Anterior cingulate cortex (tissue), 58 donors: ENCODE results near the gene MRPL52.
"Not testable (repeated sequence)": the region's sequence is repeated elsewhere in the genome, so short reads cannot be mapped to it uniquely, and the experiment has no call there.

ENCODE experiments used
- DNase-seq, 58 donors: peaks; one replicate each; lab custom pipeline; 2025; lab: John Stamatoyannopoulos, UW

Gene MRPL52

DNA sequence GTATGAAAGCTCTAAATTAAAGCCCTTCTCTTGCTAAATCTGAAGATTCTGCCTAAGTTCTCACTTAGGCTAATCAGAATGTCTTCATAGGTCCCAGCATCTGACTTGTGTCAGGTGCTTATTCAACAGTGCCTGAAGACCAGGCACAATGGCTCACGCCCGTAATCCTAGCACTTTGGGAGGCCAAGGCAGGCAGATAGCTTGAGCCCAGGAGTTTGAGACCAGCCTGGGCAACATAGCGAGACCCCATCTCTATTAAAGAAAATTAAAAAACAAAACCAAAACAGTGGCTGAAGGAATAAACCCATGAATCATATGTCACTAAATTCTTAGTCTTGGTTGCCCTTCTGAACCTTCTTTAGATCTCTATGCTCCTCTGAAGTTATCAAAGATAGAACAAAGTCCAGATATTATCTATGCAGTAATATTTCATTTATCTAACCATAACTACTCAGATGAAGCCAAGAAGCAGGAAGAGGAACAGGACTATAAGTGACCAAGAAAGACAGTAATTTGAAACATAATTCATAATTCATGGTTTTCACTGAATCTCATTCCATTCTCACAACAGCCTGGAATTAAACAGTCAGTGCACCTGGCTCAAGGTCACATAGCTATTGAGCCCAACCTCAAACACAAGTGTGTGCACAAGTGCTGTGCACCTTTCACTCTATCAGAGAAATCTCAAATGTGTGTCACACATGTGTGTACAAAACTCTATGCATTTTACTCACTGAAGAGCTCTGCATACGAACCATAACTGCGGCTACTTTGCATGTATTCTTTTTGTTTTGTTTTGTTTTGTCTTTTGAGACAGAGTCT lies 21.1 kb upstream of the MRPL52 start:
- DNase-seq = no peak

DNA sequence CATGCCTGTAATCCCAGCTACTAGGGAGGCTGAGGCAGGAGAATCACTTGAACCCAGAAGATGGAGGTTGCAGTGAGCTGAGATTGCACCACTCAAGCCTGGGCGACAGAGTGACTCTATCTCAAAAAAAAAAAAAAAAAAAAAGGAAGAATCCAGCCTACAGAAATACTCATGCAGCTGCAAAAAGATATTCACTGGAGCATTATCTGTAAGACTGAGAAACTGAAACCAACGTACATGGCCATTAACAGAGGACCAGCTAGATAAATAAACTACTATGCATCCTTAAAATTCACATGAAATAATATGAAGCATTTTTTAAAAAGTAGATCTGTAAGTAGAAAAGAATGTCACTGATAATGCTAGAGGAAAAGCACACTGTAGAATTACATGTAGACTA lies 18.0 kb upstream of the MRPL52 start:
- no peak for DNase-seq

DNA sequence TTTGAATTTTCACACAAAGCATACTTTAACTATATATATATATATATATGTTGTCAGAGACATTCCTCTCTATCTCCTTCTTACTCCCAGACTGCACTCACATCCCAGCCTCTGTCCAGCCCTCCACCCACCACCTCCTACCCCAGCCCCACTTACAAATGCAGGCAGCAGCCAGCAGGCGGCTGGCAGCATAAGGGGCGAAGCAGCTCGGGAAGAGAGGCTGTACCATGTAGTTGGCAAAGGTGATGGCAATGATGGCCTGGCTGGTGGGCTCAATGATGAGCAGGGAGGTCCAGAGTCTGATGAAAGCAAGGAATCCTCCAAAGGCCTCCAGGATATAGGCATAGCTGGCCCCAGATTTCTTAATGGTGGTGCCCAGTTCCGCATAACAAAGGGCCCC lies 16.9 kb upstream of the MRPL52 start:
- no peak for DNase-seq

DNA sequence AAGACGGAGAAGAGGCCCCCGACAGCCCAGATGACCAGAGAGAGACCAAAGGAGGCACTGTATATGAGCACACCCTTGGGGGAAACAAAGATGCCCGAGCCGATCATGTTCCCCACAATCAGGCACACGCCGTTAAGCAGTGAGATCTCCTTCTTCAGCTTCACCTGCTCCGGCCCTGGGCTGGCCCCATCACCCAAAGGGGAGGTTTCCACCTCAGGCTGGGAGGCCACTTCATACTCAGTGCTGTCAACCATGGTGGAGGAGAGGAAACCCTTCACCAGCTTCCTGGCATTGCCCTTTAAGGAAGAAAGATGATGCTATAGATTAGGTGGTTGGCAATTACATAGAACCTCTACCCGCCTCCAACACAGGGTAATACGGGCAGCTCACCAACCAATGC lies 16.5 kb upstream of the MRPL52 start:
- no peak for DNase-seq

DNA sequence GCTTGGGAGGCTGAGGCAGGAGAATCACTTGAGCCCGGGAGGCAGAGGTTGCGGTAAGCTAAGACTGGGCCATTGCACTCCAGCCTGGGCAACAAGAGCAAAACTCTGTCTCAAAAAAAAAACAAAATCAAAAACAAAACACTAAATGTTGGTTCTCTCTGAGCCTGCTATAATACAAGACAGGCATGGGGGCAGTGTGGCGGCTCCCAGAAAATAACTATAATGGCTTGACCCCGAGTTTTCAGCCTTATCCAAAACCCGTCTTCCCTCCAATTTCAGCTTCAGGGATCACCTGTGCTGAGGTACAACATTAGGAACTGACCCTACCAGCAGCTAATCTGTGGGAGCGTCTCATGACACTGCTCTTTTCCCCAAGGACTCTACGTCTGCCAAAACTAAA lies 15.3 kb upstream of the MRPL52 start:
- DNase-seq = no peak

DNA sequence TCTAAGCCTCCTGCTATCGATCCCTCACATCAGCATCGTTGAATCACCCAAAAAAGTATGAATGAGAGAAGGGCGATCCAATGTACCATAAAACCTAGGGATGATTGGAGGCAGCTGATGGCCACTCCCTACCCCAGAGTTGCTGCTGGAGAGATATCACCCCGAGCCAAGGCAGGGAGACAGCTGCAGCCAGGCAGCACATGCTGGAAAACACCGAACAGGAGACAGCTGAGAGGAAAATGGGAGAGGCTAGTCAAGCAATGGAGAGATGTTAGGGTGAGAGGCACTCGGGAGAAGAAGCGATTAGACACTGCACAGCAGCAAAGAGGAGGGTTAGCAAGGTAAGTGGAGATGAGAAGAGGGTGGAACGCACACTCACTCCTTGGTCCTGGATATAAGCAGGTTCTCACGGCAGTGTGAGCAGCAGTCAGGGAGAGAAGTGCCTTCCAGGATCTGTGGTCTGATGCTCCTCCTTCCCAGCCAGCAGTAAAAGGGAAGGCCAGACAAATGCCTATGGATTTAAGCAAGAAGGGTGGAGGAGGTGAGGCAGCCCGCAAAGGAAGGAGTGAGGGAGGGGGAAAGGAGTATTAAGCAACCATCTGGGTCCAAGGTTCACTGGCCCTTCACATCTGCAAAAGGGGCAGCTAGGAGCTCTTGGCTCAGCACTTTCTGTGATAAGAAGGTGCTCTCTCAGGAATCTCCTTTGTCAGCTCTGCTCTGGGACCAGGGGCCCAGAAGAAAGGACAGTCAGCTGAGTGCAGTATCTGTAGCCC lies 14.6 kb upstream of the MRPL52 start, which contains the start of gene SLC7A7:
Gene SLC7A7, minus strand, starts transcription at position 495 of the 773 bp plus-strand sequence. CDS start 2,037 bp downstream, outside the sequence.
- no peak for DNase-seq

DNA sequence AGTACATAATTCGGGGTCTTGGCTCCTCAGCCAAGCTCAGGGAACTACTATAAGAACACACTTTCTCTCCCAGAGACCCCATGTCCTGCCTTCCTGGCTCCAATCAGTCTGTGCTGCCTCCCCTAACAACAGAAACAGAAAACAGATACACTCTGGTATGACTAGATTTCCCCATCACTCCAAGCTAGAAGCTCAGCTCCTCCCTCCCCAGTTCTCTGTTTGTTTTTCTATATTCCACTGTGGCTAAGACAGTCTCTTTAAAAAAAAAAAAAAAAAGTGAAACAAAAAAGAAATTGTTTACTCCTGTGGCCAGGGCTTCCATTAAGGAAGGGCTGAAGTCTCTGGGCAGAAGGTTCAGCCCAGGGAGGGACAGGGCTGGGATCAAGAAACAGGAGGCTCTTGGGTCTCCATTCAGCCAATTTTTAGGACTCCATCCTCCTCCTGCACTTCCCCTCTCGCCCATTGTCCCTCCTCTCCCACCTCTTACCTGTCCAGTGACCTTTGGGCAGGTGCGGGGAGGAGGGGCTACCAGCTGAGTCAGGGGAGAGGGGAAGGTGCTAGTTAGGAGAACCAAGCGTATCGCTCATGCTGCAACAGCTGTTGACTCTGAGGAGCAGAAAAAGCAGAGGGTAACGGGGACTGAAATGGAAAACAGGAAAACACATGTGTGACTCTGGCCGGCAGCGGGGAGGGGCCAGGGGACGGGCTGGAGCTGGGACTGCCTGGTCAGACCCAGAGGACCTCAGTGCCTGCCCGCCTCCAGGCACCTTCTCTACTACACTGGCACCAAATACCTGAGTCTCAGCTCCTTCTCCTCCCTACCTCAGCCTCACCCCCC lies 10.3 kb upstream of the MRPL52 start:
- peak in 2 of 58 donors; percentile 15 to 26 for DNase-seq

DNA sequence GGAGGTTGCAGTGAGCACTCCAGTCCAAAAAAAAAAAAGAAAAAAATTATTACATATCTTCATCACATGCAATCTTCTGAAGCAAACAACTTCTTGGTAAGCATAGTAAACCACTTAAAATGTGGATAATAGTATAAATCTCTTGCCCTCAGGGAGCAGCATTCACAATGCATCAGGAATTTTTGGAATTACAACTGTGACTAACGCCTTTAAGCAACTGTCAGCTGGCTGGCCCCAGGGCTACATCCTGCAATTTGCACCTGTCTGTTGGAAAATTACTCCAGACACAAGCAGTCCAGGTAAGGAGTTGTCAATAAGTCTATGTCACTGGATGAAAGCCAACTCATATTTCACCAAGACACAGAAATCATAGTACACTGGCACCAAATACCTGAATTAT lies 9.0 kb upstream of the MRPL52 start:
- DNase-seq = no peak

DNA sequence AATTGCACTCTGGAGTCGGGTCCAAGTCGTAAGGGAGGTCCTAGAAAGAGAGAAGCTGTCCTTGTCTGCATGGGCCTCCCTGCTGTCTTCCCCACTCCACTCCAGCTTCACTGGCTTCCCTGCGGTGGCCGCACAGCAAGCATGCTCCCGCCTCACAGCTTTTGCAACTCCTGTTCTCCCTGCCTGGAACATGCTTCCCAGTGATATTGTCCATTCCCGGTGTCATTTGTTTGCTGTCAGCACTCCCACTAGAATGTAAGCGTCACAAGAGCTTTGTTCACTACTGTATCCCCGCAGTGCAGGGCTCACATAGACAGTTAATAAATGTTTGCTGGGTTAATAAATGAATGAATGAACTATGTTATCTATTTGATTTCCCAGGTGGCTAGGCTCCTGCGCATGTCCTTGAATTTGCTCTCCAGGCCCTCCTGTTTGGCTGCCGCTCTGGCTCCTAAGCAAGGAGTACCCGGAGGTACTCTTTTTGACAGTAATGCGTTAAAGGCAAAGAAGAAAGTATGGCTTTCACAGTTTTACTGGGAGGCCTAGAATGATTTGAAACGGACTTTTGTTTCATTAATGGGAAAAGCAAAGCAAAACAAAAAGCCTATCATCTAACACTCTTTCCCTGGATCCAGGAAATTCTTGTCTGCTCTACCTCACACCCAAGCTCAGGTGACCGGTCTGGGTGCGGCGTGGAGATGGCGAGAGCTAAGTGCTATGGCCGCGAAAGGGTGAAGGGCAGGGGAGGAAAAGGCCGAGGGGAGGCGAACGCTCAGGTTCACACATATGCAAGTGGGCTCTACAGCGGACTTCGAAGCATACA lies 8.3 kb upstream of the MRPL52 start:
- no peak for DNase-seq

DNA sequence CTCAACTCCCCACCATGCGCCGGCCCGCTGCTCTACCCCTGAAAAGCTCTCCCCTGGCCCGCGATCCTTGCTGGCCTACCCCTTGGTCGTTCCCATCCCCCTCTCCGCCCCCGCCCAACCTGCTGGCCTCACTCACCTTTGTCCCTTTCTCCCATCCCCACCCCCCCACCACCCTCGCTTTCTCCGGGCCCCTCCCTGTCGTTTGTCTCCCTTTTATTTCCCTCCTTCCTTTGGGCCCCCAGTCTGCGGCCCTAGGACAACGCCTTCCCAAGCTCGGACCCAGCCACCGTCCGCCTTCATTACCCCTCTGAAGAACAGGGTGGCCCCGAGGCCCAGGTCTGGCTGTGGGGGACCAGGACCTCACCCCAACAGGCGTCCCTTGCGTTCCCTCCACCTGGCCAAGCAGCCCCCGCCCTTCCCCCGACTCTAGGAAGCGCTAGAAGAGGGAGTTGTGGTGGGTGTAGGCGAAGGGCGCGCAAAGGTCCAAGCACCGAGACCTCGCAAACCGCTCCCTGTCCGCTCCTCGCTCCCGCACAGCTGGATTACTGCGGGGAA lies 7.6 kb upstream of the MRPL52 start:
- DNase-seq = no peak

DNA sequence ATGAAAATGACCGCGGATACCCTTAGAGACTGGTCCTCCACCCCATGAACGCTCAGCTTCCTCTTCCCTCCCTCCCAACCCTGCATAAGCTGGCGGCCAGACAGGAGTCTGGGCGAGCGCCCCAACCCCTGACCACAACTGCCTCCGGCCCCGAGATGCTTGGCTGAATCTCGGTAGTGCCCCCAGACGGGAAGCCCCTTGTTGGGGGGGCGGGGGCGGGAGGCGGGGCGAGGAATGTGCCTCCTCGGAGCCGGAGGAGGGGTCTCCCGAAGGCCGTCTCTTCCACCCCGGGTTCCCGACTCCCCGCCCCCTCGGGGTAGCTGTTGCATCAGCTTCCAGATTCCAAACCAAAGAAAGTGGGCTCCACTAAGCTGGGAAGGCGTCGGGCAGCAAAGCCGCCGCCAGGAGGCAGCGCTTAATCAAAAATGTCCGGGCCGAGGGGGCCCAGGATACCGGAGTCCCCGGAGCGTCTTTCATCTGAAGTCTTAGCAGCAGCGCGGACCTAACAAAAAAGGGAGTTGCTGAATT lies 7.1 kb upstream of the MRPL52 start:
- DNase-seq = peak in 47 of 58 donors; percentile 7 to 79 (median 50)

DNA sequence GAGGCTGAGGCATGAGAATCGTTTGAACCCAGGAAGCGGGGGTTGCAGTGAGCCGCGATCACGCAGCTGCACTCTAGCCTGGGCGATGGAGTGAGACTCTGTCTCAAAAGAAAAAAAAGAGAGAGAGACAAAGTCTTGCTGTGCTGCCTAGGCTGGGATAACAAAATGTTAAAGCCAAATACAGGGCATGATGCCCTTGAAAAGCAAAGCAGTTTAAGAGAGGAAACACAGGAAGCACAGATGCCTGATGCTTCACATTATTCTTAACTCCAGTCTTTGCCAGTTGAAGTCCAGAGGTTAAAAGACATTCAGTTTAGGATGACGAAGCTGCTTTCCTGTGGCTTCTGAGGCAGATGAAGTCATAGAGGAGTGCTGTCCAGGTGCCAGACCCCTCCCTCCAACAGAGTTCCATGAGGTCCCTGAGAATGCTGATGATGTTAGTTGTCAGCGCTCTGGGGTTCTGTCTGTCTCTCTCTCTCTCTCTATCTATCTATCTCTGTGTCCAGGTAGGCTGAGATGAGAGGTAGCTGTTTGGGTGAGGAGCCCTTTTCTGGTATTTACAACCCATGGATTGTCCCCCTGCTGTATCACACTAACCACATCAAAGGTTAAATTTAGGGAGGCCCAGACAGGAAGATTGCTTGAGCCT lies 4.9 kb upstream of the MRPL52 start:
- no peak for DNase-seq

DNA sequence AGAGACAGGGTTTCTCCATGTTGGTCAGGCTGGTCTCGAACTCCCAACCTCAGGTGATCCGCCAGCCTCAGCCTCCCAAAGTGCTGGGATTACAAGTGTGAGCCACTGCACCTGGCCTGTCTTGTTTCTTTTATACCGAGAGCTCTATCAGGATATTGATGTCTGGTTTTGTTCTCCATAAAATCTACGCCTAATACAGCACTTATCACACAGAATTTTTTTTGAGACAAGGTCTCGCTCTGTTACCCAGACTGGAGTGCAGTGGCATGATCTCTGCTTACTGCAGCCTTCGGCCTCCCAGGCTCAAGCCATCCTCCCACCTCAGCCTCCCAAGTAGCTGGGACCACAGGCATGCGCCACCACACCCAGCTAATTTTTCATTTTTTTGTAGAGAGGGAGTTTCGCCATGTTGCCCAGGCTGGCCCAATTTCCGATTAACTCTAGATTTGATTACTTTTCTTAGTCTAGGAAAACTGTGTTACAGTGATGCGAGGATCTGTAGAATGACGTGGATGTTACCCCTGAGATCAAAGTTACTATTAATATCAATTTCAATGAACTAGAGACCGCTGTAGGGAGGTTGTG lies 519 bp upstream of the MRPL52 start:
- DNase-seq = not testable (repeated sequence)

DNA sequence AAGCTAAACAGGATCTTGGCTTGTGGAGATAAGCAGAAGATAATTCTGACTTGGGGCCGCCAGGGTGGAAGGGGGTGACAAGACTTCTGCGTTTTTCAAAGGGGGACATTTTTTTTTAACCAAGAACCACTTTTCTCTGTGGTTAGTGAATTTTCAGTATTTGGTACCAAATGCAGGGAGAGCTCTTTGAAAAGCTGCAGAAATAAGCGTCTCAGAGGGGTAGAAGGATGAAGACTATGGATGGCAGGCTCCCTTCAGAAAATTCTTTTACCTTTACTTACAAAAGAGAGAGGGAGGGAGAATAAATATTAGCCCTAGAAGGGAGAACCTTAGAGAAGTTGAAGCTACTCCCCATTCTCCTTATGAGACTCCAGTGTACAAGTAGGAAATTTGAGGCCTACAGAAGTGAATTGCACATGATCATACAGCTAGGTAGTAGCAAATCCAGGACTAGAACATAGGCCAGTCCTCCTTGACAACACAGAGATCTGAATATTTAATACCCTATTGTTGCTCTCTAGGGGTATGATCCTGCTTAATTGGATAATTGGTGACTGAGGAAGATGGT lies 840 bp downstream of the MRPL52 start:
- no peak for DNase-seq

DNA sequence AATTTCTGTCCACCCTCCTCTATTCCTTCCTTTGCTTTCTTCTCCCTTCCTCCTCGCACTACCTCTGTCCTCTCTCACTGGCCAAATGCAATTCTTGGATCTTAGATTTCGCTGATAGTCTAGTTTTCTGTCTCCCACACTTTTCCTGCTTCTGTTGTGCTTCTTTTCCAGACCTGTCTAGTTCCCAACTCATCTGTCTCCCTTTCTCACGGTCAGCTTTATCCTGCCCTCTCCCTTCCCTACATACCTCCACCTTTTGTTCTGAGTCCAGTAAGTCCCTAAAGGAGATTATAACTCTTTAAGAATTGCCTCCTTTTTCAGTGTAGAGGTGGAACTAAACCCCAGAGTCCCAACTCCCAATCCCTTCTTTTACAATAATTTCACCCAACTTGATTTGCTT lies 5.8 kb downstream of the MRPL52 start:
- no peak for DNase-seq

DNA sequence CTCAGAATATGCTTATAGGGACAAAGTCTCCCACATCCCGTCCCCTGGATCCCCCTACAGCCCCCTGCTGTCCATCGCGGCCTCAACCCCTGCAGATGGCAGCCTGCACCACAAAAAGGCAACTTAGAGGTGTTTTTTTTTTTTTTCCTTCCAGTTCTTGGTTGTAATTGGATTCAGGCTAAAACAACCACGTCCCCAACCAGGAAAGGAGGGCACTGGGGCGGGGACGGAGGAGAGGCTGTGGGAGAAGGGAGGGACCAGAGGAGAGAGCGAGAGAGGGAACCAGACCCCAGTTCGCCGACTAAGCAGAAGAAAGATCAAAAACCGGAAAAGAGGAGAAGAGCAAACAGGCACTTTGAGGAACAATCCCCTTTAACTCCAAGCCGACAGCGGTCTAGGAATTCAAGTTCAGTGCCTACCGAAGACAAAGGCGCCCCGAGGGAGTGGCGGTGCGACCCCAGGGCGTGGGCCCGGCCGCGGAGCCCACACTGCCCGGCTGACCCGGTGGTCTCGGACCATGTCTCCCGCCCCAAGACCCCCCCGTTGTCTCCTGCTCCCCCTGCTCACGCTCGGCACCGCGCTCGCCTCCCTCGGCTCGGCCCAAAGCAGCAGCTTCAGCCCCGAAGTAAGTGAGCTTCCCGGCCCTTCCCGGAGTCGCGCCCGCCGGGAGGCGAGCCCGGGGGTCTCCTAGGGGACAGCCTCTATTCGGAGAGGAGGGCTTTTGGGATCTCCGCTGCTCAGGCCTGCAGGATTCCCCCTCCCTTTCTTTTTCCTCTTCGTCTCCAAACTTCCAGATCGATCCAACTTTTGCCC lies 6.8 kb downstream of the MRPL52 start, which contains the start of gene MMP14:
Gene MMP14, plus strand, starts transcription at position 285 of the 813 bp plus-strand sequence. Its CDS starts 233 bp downstream, at position 518.
- DNase-seq = peak in 4 of 58 donors; percentile 14 to 50 (median 24)
